IMR-90 (cell line): ENCODE data around the gene ZNF616. TPM values are rescaled to one million over a fixed set of nuclear protein-coding genes. Genes with fewer than 3 reads are reported as not detected.

ENCODE experiments used
- ATAC-seq: fragments of 200-7000 bp; cut with Tn5 transposase; 2 replicates; pipeline ENCODE4 v1.9.1; 2020; ENCODE audit warnings: low read depth, mild to moderate bottlenecking, moderate library complexity
- BruUV-seq: library from RNA; stranded (reverse); fragments of 400-500 nt; replicated peaks from 2 replicates; lab custom pipeline; 2021; lab: Mats Ljungman, UMichigan
- CTCF ChIA-PET: fragments of 300-600 bp; formaldehyde crosslinking; extraction: SDS; loops from one replicate; lab custom pipeline; 2021; ENCODE audit warnings: antibody characterized with exemption; lab: Yijun Ruan, JAX
- POLR2A ChIA-PET: fragments of 300-600 bp; sonication (Branson Sonifier 250); formaldehyde crosslinking; loops from one replicate; lab custom pipeline; 2022; ENCODE audit warnings: antibody characterized with exemption; ENCODE audit not compliant: unreplicated experiment; lab: Charles Lee
- DNase-seq: peaks from one replicate; pipeline ENCODE4 v3.0.0; 2013
- H2AFZ ChIP-seq: replicated peaks from 2 replicates; pipeline ENCODE3; 2013; ENCODE audit warnings: low read length, mild to moderate bottlenecking; ENCODE audit not compliant: poor library complexity
- H2AK5ac ChIP-seq: 2 replicates; pipeline ENCODE4 v1.6.1; 2013; ENCODE audit warnings: low read depth, low read length, inconsistent platforms
- H2AK9ac ChIP-seq: replicated peaks from 2 replicates; pipeline ENCODE3; 2013; ENCODE audit warnings: mild to moderate bottlenecking, low read depth, low read length, moderate library complexity; ENCODE audit not compliant: poor library complexity
- H2BK120ac ChIP-seq: 2 replicates; pipeline ENCODE4 v1.6.1; 2013; ENCODE audit warnings: low read depth, low read length, inconsistent platforms
- H2BK15ac ChIP-seq: 3 replicates; pipeline ENCODE4 v1.6.1; 2013; ENCODE audit warnings: low read depth, low read length, inconsistent platforms
- H2BK20ac ChIP-seq: 2 replicates; pipeline ENCODE4 v1.6.1; 2013; ENCODE audit warnings: low read depth, mild to moderate bottlenecking, inconsistent platforms, low read length, moderate library complexity
- H2BK5ac ChIP-seq: 2 replicates; pipeline ENCODE4 v1.6.1; 2013; ENCODE audit warnings: mild to moderate bottlenecking, low read depth, low read length, inconsistent platforms; ENCODE audit not compliant: poor library complexity, severe bottlenecking
- H3K14ac ChIP-seq: replicated peaks from 2 replicates; pipeline ENCODE4 v1.6.1; 2013; ENCODE audit warnings: low read depth, low read length, inconsistent platforms
- H3K18ac ChIP-seq: 2 replicates; pipeline ENCODE4 v1.6.1; 2013; ENCODE audit warnings: low read depth, low read length, control low read depth
- H3K23ac ChIP-seq: 2 replicates; pipeline ENCODE4 v1.6.1; 2013; ENCODE audit warnings: low read depth, low read length, inconsistent platforms
- H3K27ac ChIP-seq: 2 replicates; pipeline ENCODE4 v1.5.1; 2013; ENCODE audit warnings: mild to moderate bottlenecking, control low read depth, low read length; ENCODE audit not compliant: insufficient read depth
- H3K27me3 ChIP-seq: 2 replicates; pipeline ENCODE4 v1.6.1; 2013; ENCODE audit warnings: low read length; ENCODE audit not compliant: control insufficient read depth, insufficient read depth
- H3K36me3 ChIP-seq: 2 replicates; pipeline ENCODE4 v1.6.1; 2013; ENCODE audit warnings: low read length, mixed read lengths; ENCODE audit not compliant: control insufficient read depth, insufficient read depth
- H3K4ac ChIP-seq: 2 replicates; pipeline ENCODE4 v1.6.1; 2013; ENCODE audit warnings: low read depth, low read length, inconsistent platforms
- H3K4me1 ChIP-seq: 2 replicates; pipeline ENCODE4 v1.6.1; 2013; ENCODE audit warnings: low read length, mixed read lengths; ENCODE audit not compliant: control insufficient read depth, insufficient read depth
- H3K4me2 ChIP-seq: 2 replicates; pipeline ENCODE4 v1.6.1; 2013; ENCODE audit warnings: low read depth, mild to moderate bottlenecking, control low read depth, low read length, moderate library complexity
- H3K4me3 ChIP-seq: 2 replicates; pipeline ENCODE4 v1.5.1; 2013; ENCODE audit warnings: low read depth, mild to moderate bottlenecking, control low read depth, low read length, moderate library complexity; ENCODE audit not compliant: insufficient read depth
- H3K56ac ChIP-seq: 2 replicates; pipeline ENCODE4 v1.6.1; 2013; ENCODE audit warnings: low read length, inconsistent platforms; ENCODE audit not compliant: insufficient read depth; ENCODE audit errors: extremely low read depth
- H3K79me1 ChIP-seq, 2 experiments: 2 replicates each; pipeline ENCODE4 v1.6.1; 2013; ENCODE audit warnings: low read length in 2 of 2, inconsistent platforms in 1 of 2, low read depth in 1 of 2
- H3K9ac ChIP-seq: 2 replicates; pipeline ENCODE4 v1.6.1; 2013; ENCODE audit warnings: low read depth, low read length, control low read depth
- H3K9me1 ChIP-seq: 2 replicates; pipeline ENCODE4 v1.6.1; 2013; ENCODE audit warnings: low read length, inconsistent platforms; ENCODE audit not compliant: insufficient read depth
- H3K9me3 ChIP-seq: 2 replicates; pipeline ENCODE4 v1.6.1; 2013; ENCODE audit warnings: low read length; ENCODE audit not compliant: control insufficient read depth, insufficient read depth
- H4K20me1 ChIP-seq: 2 replicates; pipeline ENCODE4 v1.6.1; 2013; ENCODE audit warnings: low read length, inconsistent platforms; ENCODE audit not compliant: insufficient read depth
- H4K5ac ChIP-seq: 2 replicates; pipeline ENCODE4 v1.6.1; 2013; ENCODE audit warnings: mild to moderate bottlenecking, low read depth, low read length, control low read depth
- H4K8ac ChIP-seq, 2 experiments: 2 replicates each; pipeline ENCODE4 v1.6.1; 2013; ENCODE audit warnings: low read depth in 2 of 2, low read length in 2 of 2, control low read depth in 1 of 2, inconsistent platforms in 1 of 2
- H4K91ac ChIP-seq: 2 replicates; pipeline ENCODE4 v1.6.1; 2013; ENCODE audit warnings: low read depth, low read length, inconsistent platforms; ENCODE audit not compliant: insufficient read depth
- BHLHE40 ChIP-seq: fragments of 150-350 bp; IDR thresholded peaks from 2 replicates; pipeline ENCODE4 v1.6.1; 2016; ENCODE audit warnings: mild to moderate bottlenecking, low read depth, low read length
- CHD1 ChIP-seq: IDR thresholded peaks from 2 replicates; pipeline ENCODE4 v1.6.1; 2012; ENCODE audit warnings: low read depth, low read length, improper control_type of control experiment
- CTCF ChIP-seq: conservative IDR thresholded peaks from 2 replicates; pipeline ENCODE4 v1.5.1; 2012; ENCODE audit warnings: mild to moderate bottlenecking, low read depth, low read length, improper control_type of control experiment
- ELK1 ChIP-seq: fragments of 150-350 bp; IDR thresholded peaks from 2 replicates; pipeline ENCODE4 v1.6.1; 2016; ENCODE audit warnings: low read depth, mild to moderate bottlenecking, low read length, moderate library complexity, borderline replicate concordance
- MAFK ChIP-seq: IDR thresholded peaks from 2 replicates; pipeline ENCODE4 v1.6.1; 2012; ENCODE audit warnings: low read depth, low read length, improper control_type of control experiment
- MAZ ChIP-seq: IDR thresholded peaks from 2 replicates; pipeline ENCODE4 v1.6.1; 2012; ENCODE audit warnings: low read depth, mild to moderate bottlenecking, low read length, improper control_type of control experiment, moderate library complexity, borderline replicate concordance
- MXI1 ChIP-seq: IDR thresholded peaks from 2 replicates; pipeline ENCODE4 v1.6.1; 2012; ENCODE audit warnings: low read depth, mild to moderate bottlenecking, low read length, moderate library complexity, borderline replicate concordance
- NFE2L2 ChIP-seq: fragments of 150-350 bp; IDR thresholded peaks from 2 replicates; pipeline ENCODE4 v1.6.1; 2016; ENCODE audit warnings: low read depth, mild to moderate bottlenecking, low read length
- RAD21 ChIP-seq: IDR thresholded peaks from 2 replicates; pipeline ENCODE4 v1.6.1; 2012; ENCODE audit warnings: low read length, improper control_type of control experiment
- RCOR1 ChIP-seq: IDR thresholded peaks from 2 replicates; pipeline ENCODE4 v1.6.1; 2012; ENCODE audit warnings: mild to moderate bottlenecking, low read length, improper control_type of control experiment; ENCODE audit not compliant: insufficient replicate concordance
- RFX5 ChIP-seq: IDR thresholded peaks from 2 replicates; pipeline ENCODE4 v1.8.0; 2012; ENCODE audit warnings: low read depth, mild to moderate bottlenecking, low read length, moderate library complexity
- USF2 ChIP-seq: fragments of 150-350 bp; IDR thresholded peaks from 2 replicates; pipeline ENCODE4 v1.6.1; 2017; ENCODE audit warnings: mild to moderate bottlenecking, antibody characterized with exemption, low read length, low read depth
- WGBS, 2 experiments: methylation state at CpG; one replicate each; pipeline versions ENCODE4 v1.1.5 to v1.1.7; 2013; ENCODE audit warnings: missing lambda C conversion rate in 2 of 2; ENCODE audit not compliant: insufficient read length in 1 of 2; ENCODE audit errors: extremely low coverage in 2 of 2; 5-methylcytosine and 5-hydroxymethylcytosine counted together
- dilution Hi-C: fragments of 300-500 bp; cut with HindIII; formaldehyde crosslinking; loops from one replicate; pipeline ENCODE4 v1.14.3; 2018; ENCODE audit warnings: low sequenced_read_pairs; ENCODE audit not compliant: unreplicated experiment
- in situ Hi-C: fragments of 300-500 bp; cut with MboI; formaldehyde crosslinking; loops from 3 replicates; pipeline ENCODE4 v1.14.3; 2019; ENCODE audit warnings: low sequenced_read_pairs, inconsistent platforms, mixed read lengths
- intact Hi-C: fragments of 100-400 bp; cut with micrococcal nuclease; formaldehyde crosslinking; loops from 2 replicates; pipeline ENCODE4 v1.10.0; 2022
- polyA plus RNA-seq, 3 experiments: library from polyadenylated mRNA; depleted of rRNA; stranded (reverse); fragments of >200 nt; gene quantifications; 2 replicates each; pipeline ENCODE4 v1.2.3, GENCODE V29; 2012; ENCODE audit warnings: low replicate concordance in 1 of 3
- total RNA-seq: library from RNA; depleted of rRNA; stranded (reverse); fragments of >200 nt; gene quantifications from 2 replicates; pipeline ENCODE4 v1.2.3, GENCODE V29; 2012

Gene ZNF616
- total and polyA plus RNA-seq, 2 of the 4 experiments (the other 2 are of a cell fraction) = 2.8 to 13.6 TPM

DNA sequence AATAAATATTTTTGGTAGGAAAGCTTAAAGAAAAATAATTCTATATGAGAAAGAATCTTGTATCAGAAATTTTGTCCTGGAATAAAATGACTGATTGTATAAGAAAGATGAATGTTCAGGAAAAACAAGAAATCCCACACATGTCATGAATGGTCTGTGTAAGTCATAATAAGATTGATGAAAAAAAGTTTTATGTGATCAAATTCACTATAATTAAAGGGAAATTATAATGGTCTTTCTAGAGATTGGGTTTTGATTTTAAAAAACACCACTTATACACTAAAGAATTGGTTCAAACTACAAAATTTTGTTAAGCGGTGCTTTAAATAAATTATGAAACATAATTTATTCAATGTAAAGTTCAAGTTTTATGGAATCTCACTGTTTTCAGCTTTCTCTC lies 37.0 kb downstream of the ZNF616 start:
- POLR2A ChIA-PET = no interaction called here
- CTCF ChIA-PET = no interaction called here

More for the DNA sequence above, 37.0 kb downstream of the ZNF616 start:
- H2BK15ac ChIP-seq = no peak overlapping the region
- H3K9me3 ChIP-seq = peaks cover 28% of the 10 kb centered on the region
- no peaks in the 10 kb centered on the region for H3K4me1 ChIP-seq
- H3K9me1 ChIP-seq = no peaks in the 10 kb centered on the region
- H3K27ac ChIP-seq = no peak overlapping the region
- no peak overlapping the region for H2AFZ ChIP-seq
- no peak for ATAC-seq
- no peak overlapping the region for H3K4ac ChIP-seq
- no peak overlapping the region for H2BK120ac ChIP-seq
- no TSS peak for BruUV-seq
- no peak overlapping the region for H3K4me2 ChIP-seq
- H3K36me3 ChIP-seq = no peaks in the 10 kb centered on the region
- no peak overlapping the region for H2BK5ac ChIP-seq
- dilution Hi-C loops = no loop called here
- H4K5ac ChIP-seq = no peak overlapping the region
- H3K23ac ChIP-seq = no peak overlapping the region
- H4K8ac ChIP-seq = no peak overlapping the region
- H2AK5ac ChIP-seq = no peak overlapping the region
- no peaks in the 10 kb centered on the region for H3K27me3 ChIP-seq
- no peak overlapping the region for H3K9ac ChIP-seq
- H3K14ac ChIP-seq = no peak overlapping the region
- intact Hi-C loops = no loop called here
- TF ChIP-seq NFE2L2 = no peak
- TF ChIP-seq CTCF = no peak
- no peak for TF ChIP-seq RAD21
- TF ChIP-seq MXI1 = no peak
- no peak for TF ChIP-seq USF2
- TF ChIP-seq MAZ = no peak
- TF ChIP-seq MAFK = no peak
- TF ChIP-seq RFX5 = no peak
- no peak for TF ChIP-seq BHLHE40
- no peak for TF ChIP-seq RCOR1
- no peak for TF ChIP-seq CHD1
- TF ChIP-seq ELK1 = no peak
- no peak overlapping the region for H3K18ac ChIP-seq
- WGBS, 2 experiments = no CpG with 5 or more reads among the region's 1 CpG
- in situ Hi-C loops = no loop called here
- no peaks in the 10 kb centered on the region for H3K79me1 ChIP-seq
- H3K56ac ChIP-seq = no peak overlapping the region
- no peak for DNase-seq
- no peak overlapping the region for H2BK20ac ChIP-seq
- H2AK9ac ChIP-seq = no peak overlapping the region
- H3K4me3 ChIP-seq = no peak overlapping the region
- no peak overlapping the region for H4K91ac ChIP-seq
- H4K20me1 ChIP-seq = no peaks in the 10 kb centered on the region
